ENCODE data around the gene LCN6.
"Not testable (repeated sequence)": the region's sequence is repeated elsewhere in the genome, so short reads cannot be mapped to it uniquely, and the experiment has no call there.

LCN6 gene

GRCh38 chr9:136759436-136760325 lies 11.4 kb upstream of the LCN6 start:
- DNase-seq (ENCODE audit: low spot score), result no peak

- no peak for DNase-seq (ENCODE audit: low spot score)
Measured at GRCh38 chr9:136759001-136759400, 10.7 kb upstream of the LCN6 start.

GRCh38 chr9:136757751-136758140 lies 9.4 kb upstream of the LCN6 start:
- DNase-seq (ENCODE audit: low spot score), result no peak

- no peak for DNase-seq (ENCODE audit: low spot score)
Measured at GRCh38 chr9:136757328-136757727, 9.0 kb upstream of the LCN6 start.

GRCh38 chr9:136756836-136757235 lies 8.5 kb upstream of the LCN6 start:
- DNase-seq (ENCODE audit: low spot score), result no peak

GRCh38 chr9:136756134-136756438 lies 7.8 kb upstream of the LCN6 start:
- DNase-seq (ENCODE audit: low spot score), result no peak

GRCh38 chr9:136755302-136756133 lies 7.2 kb upstream of the LCN6 start:
- DNase-seq (ENCODE audit: low spot score), result not testable (repeated sequence)

- DNase-seq (ENCODE audit: low spot score), result no peak
Measured at GRCh38 chr9:136754626-136755301, 6.4 kb upstream of the LCN6 start.

- DNase-seq (ENCODE audit: low spot score), result no peak
Measured at GRCh38 chr9:136754059-136754572, 5.8 kb upstream of the LCN6 start.

GRCh38 chr9:136753371-136754058 lies 5.2 kb upstream of the LCN6 start:
- no peak for DNase-seq (ENCODE audit: low spot score)

GRCh38 chr9:136751814-136752213 lies 3.5 kb upstream of the LCN6 start:
- DNase-seq (ENCODE audit: low spot score), result no peak

- DNase-seq (ENCODE audit: low spot score), result no peak
Measured at GRCh38 chr9:136751244-136751643, 2.9 kb upstream of the LCN6 start.

GRCh38 chr9:136750526-136750925 lies 2.2 kb upstream of the LCN6 start:
- no peak for DNase-seq (ENCODE audit: low spot score)

- no peak for DNase-seq (ENCODE audit: low spot score)
Measured at GRCh38 chr9:136748666-136749611, 614 bp upstream of the LCN6 start.

GRCh38 chr9:136747161-136748060 lies 914 bp downstream of the LCN6 start:
- no peak for DNase-seq (ENCODE audit: low spot score)

- no peak for DNase-seq (ENCODE audit: low spot score)
Measured at GRCh38 chr9:136746621-136747020, 1.7 kb downstream of the LCN6 start.

GRCh38 chr9:136746155-136746490 lies 2.2 kb downstream of the LCN6 start:
- no peak for DNase-seq (ENCODE audit: low spot score)

- DNase-seq (ENCODE audit: low spot score), result no peak
Measured at GRCh38 chr9:136745389-136746154, 2.8 kb downstream of the LCN6 start.

- no peak for DNase-seq (ENCODE audit: low spot score)
Measured at GRCh38 chr9:136744773-136745172, 3.6 kb downstream of the LCN6 start.
